Kidney epithelial cell (primary cell): ENCODE results near the gene PTPRD. TPM values are rescaled to one million over a fixed set of nuclear protein-coding genes. Genes with fewer than 3 reads are reported as not detected.

Experiments used
- DNase-seq: peaks from one replicate; pipeline ENCODE4 v3.0.0-alpha.2; 2010; ENCODE audit warnings: low read depth
- H3K27me3 ChIP-seq: 2 replicates; pipeline ENCODE4 v1.6.0; 2011; ENCODE audit warnings: low read length; ENCODE audit not compliant: control insufficient read depth, insufficient read depth
- H3K36me3 ChIP-seq: 2 replicates; pipeline ENCODE4 v1.5.1; 2011; ENCODE audit warnings: low read length; ENCODE audit not compliant: control insufficient read depth, insufficient read depth
- H3K4me3 ChIP-seq: 2 replicates; pipeline ENCODE4 v1.5.1; 2011; ENCODE audit warnings: low read depth, mild to moderate bottlenecking, control low read depth, low read length
- total RNA-seq: library from RNA; depleted of rRNA; stranded (reverse); fragments of >200 nt; gene quantifications from 2 replicates; pipeline ENCODE4 v1.2.3, GENCODE V29; 2015
- TF ChIP-seq, protein P1 (sequence below): IDR thresholded peaks from 2 replicates; pipeline ENCODE4 v1.5.1; 2011; ENCODE audit warnings: mild to moderate bottlenecking, moderate library complexity, low read length, control low read depth, inconsistent platforms; ENCODE audit not compliant: insufficient read depth, poor library complexity, severe bottlenecking

PTPRD gene
- total RNA-seq, 1 donor from 2014 or later: 18.8 TPM

DNA sequence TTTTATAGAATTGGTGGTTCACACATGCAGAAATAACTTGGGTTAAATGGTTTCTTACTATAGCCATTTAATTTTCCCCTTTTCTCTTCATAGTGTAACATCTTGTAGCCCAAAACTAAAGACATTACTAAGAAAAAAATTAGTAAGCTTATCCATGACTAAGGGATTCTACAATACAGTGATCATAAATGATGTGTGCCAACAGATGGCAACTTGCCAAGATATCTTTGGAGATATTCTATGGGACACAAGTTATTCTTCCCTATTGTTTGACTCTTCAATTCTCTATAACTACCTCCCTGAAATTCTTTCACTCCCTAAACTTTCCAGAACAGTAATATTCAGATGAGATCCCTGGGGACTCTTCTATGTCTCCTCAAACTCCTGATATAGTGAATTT lies 580.6 kb downstream of the PTPRD start:
- no peak for DNase-seq
- no peaks in the 10 kb centered on the region for H3K27me3 ChIP-seq
- TF ChIP-seq, protein P1, sequence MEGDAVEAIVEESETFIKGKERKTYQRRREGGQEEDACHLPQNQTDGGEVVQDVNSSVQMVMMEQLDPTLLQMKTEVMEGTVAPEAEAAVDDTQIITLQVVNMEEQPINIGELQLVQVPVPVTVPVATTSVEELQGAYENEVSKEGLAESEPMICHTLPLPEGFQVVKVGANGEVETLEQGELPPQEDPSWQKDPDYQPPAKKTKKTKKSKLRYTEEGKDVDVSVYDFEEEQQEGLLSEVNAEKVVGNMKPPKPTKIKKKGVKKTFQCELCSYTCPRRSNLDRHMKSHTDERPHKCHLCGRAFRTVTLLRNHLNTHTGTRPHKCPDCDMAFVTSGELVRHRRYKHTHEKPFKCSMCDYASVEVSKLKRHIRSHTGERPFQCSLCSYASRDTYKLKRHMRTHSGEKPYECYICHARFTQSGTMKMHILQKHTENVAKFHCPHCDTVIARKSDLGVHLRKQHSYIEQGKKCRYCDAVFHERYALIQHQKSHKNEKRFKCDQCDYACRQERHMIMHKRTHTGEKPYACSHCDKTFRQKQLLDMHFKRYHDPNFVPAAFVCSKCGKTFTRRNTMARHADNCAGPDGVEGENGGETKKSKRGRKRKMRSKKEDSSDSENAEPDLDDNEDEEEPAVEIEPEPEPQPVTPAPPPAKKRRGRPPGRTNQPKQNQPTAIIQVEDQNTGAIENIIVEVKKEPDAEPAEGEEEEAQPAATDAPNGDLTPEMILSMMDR: no peak
- no peaks in the 10 kb centered on the region for H3K36me3 ChIP-seq
- no peak overlapping the region for H3K4me3 ChIP-seq

- no peaks in the 10 kb centered on the region for H3K27me3 ChIP-seq
- no peak for DNase-seq
- H3K36me3 ChIP-seq: no peaks in the 10 kb centered on the region
- TF ChIP-seq, protein P1: no peak
- H3K4me3 ChIP-seq: no peak overlapping the region
These were observed 586.3 kb downstream of the PTPRD start for GRCh38 chr9:10026443-10026984.

GRCh38 chr9:10015755-10016154 lies 597.0 kb downstream of the PTPRD start:
- TF ChIP-seq, protein P1: no peak
- H3K36me3 ChIP-seq: no peaks in the 10 kb centered on the region
- DNase-seq: no peak
- H3K27me3 ChIP-seq: no peaks in the 10 kb centered on the region
- no peak overlapping the region for H3K4me3 ChIP-seq

GRCh38 chr9:10014889-10015288 lies 597.9 kb downstream of the PTPRD start:
- Histone ChIP-seq H3K36me3 (no peaks in the 10 kb centered on the region), H3K27me3 (no peaks in the 10 kb centered on the region), H3K4me3 (no peak overlapping the region)
- no peak for DNase-seq
- TF ChIP-seq, protein P1: no peak

DNA sequence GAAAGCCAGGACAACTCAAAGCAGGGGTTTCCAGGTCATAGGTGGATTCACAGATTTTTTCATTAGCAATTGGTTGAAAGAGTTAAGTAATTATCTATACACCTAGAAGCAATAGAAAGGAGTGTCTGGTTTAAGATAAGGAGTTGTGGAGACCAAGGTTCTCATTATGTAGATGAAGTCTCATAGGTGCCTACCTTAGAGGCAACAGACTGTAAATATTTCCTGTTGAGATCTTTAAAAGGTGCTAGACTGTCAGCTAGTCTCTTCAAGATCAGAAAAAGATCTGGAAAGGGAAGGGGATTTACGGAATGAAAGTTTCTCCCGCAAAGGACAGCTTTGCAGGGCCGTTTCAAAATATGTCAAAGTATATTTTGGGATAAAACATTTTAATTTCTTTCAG lies 603.4 kb downstream of the PTPRD start:
- no peak overlapping the region for H3K4me3 ChIP-seq
- TF ChIP-seq, protein P1: no peak
- no peaks in the 10 kb centered on the region for H3K36me3 ChIP-seq

DNA sequence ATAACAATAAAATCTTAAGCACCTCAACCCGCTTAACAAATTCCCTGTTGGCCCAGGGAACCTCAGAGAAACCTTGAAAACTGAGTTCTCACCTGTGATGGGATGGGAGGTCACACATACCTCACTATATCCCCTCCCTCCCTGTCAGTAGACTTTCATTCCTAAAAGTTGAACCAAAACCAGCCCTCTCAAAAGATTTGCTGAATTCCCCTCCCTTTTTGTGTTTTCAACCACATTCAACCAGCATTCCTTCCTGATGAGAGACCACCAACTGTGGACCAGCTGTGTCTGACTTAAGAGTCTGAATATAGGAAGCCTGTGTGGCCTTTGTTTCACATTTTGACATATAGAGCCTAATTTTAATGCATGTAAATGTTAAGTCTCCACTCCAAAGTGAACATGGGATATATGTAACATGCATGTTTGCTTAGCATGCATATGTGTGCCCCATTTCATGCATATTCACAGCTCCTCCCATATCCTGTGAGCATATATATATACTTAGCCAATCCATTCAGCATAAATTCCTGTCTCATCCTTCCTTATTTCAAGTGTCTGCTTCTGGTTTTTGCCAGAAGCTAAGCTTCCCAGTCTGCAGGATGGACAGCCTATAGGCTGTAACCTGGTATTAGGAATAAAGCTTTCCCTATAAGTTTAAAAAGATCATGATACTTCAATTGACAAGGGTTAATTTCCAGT lies 604.6 kb downstream of the PTPRD start:
- Histone ChIP-seq H3K4me3 (no peak overlapping the region), H3K27me3 (no peaks in the 10 kb centered on the region), H3K36me3 (no peaks in the 10 kb centered on the region)
- TF ChIP-seq, protein P1: no peak
- no peak for DNase-seq

More for the DNA sequence above, 603.4 kb downstream of the PTPRD start:
- no peaks in the 10 kb centered on the region for H3K27me3 ChIP-seq
- DNase-seq: no peak
